Myocyte (in vitro differentiated cells): ENCODE data around the gene DRGX. TPM values are rescaled to one million over a fixed set of nuclear protein-coding genes. Genes with fewer than 3 reads are reported as not detected.

ENCODE experiments used
- DNase-seq: peaks from one replicate; pipeline ENCODE4 v3.0.0-alpha.2; 2012; ENCODE audit warnings: low read depth
- total RNA-seq: library from RNA; depleted of rRNA; stranded (reverse); fragments of >200 nt; gene quantifications from 2 replicates; pipeline ENCODE4 v1.2.3, GENCODE V29; 2014

The DRGX gene
- total RNA-seq, 1 donor from 2014 or later = not detected

- DNase-seq = peak; percentile 6
Observed at GRCh38 chr10:49408519-49409306, 12.8 kb upstream of the DRGX start.

- peak; percentile 88 for DNase-seq
Observed at GRCh38 chr10:49407552-49408137, 11.8 kb upstream of the DRGX start.

- DNase-seq = no peak
Observed at GRCh38 chr10:49407151-49407550, 11.3 kb upstream of the DRGX start.

GRCh38 chr10:49404321-49404878 is 8.5 kb upstream of the DRGX start:
- DNase-seq = no peak

GRCh38 chr10:49403363-49403762 is 7.5 kb upstream of the DRGX start:
- DNase-seq = no peak

GRCh38 chr10:49400365-49400764 is 4.5 kb upstream of the DRGX start:
- DNase-seq = no peak

- DNase-seq = no peak
Observed at GRCh38 chr10:49398986-49399385, 3.1 kb upstream of the DRGX start.

- peak; percentile 45 for DNase-seq
Observed at GRCh38 chr10:49398000-49398861, 2.3 kb upstream of the DRGX start.

GRCh38 chr10:49397036-49397999 is 1.4 kb upstream of the DRGX start:
- DNase-seq = no peak

- DNase-seq = no peak
Observed at GRCh38 chr10:49396666-49396999, 744 bp upstream of the DRGX start.

GRCh38 chr10:49394933-49395740 is 752 bp downstream of the DRGX start:
- DNase-seq = no peak

- DNase-seq = no peak
Observed at GRCh38 chr10:49393757-49394156, 2.1 kb downstream of the DRGX start.

- no peak for DNase-seq
Observed at GRCh38 chr10:49393301-49393700, 2.6 kb downstream of the DRGX start.

- DNase-seq = no peak
Observed at GRCh38 chr10:49389361-49389933, 6.4 kb downstream of the DRGX start.

- no peak for DNase-seq
Observed at GRCh38 chr10:49388161-49388560, 7.7 kb downstream of the DRGX start.

- DNase-seq = peak; percentile 65
Observed at GRCh38 chr10:49387071-49387470, 8.8 kb downstream of the DRGX start.

GRCh38 chr10:49385939-49386922 is 9.7 kb downstream of the DRGX start:
- DNase-seq = no peak

- DNase-seq = no peak
Observed at GRCh38 chr10:49384268-49384953, 11.5 kb downstream of the DRGX start.
